ENCODE data around the gene MRPL55. TPM values are rescaled to one million over a fixed set of nuclear protein-coding genes. Genes with fewer than 3 reads are reported as not detected.

Gene MRPL55
- total and polyA plus RNA-seq, 2 of the 4 experiments (the other 2 are of a cell fraction) = 48.9 to 95.4 TPM

GRCh38 chr1:228150461-228151179, 41.5 kb upstream of the MRPL55 start (continued):
- TF ChIP-seq, protein P1, sequence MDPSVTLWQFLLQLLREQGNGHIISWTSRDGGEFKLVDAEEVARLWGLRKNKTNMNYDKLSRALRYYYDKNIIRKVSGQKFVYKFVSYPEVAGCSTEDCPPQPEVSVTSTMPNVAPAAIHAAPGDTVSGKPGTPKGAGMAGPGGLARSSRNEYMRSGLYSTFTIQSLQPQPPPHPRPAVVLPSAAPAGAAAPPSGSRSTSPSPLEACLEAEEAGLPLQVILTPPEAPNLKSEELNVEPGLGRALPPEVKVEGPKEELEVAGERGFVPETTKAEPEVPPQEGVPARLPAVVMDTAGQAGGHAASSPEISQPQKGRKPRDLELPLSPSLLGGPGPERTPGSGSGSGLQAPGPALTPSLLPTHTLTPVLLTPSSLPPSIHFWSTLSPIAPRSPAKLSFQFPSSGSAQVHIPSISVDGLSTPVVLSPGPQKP (IDR thresholded peaks at IDR 0.05; ENCODE audit: borderline replicate concordance, low read depth, low read length) = no peak
- TF ChIP-seq MAFK (IDR thresholded peaks at IDR 0.05; ENCODE audit: low read depth, low read length) = no peak

DNA sequence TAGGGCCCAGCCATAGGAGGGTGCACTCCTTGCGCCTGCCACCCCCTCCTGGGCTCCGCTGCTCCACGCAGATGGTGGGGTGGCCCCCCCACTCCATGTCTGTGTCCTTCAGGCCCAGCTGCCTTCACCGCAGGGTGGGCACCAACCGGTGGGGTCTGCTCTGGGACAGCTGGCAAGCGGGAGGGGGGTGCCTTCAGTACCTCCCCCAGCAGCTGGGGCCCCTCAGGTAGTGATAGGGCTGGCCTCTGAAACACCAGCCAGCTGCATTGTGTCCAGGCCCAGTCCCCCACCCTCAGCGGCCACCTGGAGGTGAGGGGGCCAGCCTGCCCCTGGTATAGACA, 41.0 kb upstream of the MRPL55 start:
- no peak overlapping the region for H3K23ac ChIP-seq (ENCODE audit: low read depth, low read length)
- H3K14ac ChIP-seq (replicated peaks; ENCODE audit: low read depth, low read length) = peak overlapping the region; percentile 71
- peaks cover 28% of the 10 kb centered on the region for H4K20me1 ChIP-seq (ENCODE audit: insufficient read depth, low read length)
- peak overlapping the region; percentile 53; the same call in 1 of the 2 replicates for H2AK5ac ChIP-seq (ENCODE audit: low read depth, low read length)
- peak overlapping the region; percentile 19; the same call in 1 of the 2 replicates for H2BK120ac ChIP-seq (ENCODE audit: low read depth, low read length)
- H4K91ac ChIP-seq (ENCODE audit: insufficient read depth, low read depth, low read length) = peak overlapping the region; percentile 80; the same call in 1 of the 2 replicates
- H3K9me3 ChIP-seq (ENCODE audit: control insufficient read depth, insufficient read depth, low read length) = no peaks in the 10 kb centered on the region
- 56% methylated on average over 2 of the region's 7 CpGs; no CpG with 5 or more reads in 1 of the 2 experiments for WGBS, 2 experiments (ENCODE audit: extremely low coverage in 2 of 2, insufficient read length in 1 of 2)
- peaks cover 23% of the 10 kb centered on the region for H3K4me1 ChIP-seq (ENCODE audit: control insufficient read depth, insufficient read depth, low read length)
- CTCF ChIA-PET = interaction anchor here (1.3 kb wide), 1 partner anchor 150 kb away, joined by 3 read pairs; no protein-coding TSS in a partner anchor
- no TSS peak for BruUV-seq (replicated peaks)
- H2AK9ac ChIP-seq (replicated peaks; ENCODE audit: low read depth, low read length, poor library complexity) = peak overlapping the region; percentile 95
- peak overlapping the region; percentile 24; the same call in 1 of the 2 replicates for H3K18ac ChIP-seq (ENCODE audit: low read depth, low read length)
- POLR2A ChIA-PET (ENCODE audit: unreplicated experiment) = no interaction called here
- H3K79me1 ChIP-seq (ENCODE audit: low read depth in 1 of 2, low read length in 2 of 2) = peaks cover 9 to 57% of the 10 kb centered on the region in 2 experiments
- peaks cover 11% of the 10 kb centered on the region for H3K9me1 ChIP-seq (ENCODE audit: insufficient read depth, low read length)
- in situ Hi-C loops (cut with MboI; ENCODE audit: low sequenced_read_pairs) = no loop called here
- peak overlapping the region; percentile 83 for H3K4ac ChIP-seq (ENCODE audit: low read depth, low read length)
- H2BK5ac ChIP-seq (ENCODE audit: low read depth, low read length, poor library complexity, severe bottlenecking) = peak overlapping the region; percentile 62
- H3K27ac ChIP-seq (ENCODE audit: insufficient read depth, low read length) = peak overlapping the region; percentile 74
- H3K56ac ChIP-seq (ENCODE audit: extremely low read depth, insufficient read depth, low read length) = no peak overlapping the region
- H2AFZ ChIP-seq (replicated peaks; ENCODE audit: low read length, poor library complexity) = peak overlapping the region; percentile 46
- DNase-seq = no peak
- peak; percentile 1; the same call in 1 of the 2 replicates for ATAC-seq (ENCODE audit: low read depth)
- peak overlapping the region; percentile 70 to 71; a peak in 3 of 4 replicates for H4K8ac ChIP-seq (ENCODE audit: low read depth in 2 of 2, low read length in 2 of 2)
- peak overlapping the region; percentile 64 for H3K4me2 ChIP-seq (ENCODE audit: low read depth, low read length)
- dilution Hi-C loops (cut with HindIII; ENCODE audit: low sequenced_read_pairs, unreplicated experiment) = no loop called here
- H3K36me3 ChIP-seq (ENCODE audit: control insufficient read depth, insufficient read depth, low read length) = peaks cover 10% of the 10 kb centered on the region
- H3K27me3 ChIP-seq (ENCODE audit: control insufficient read depth, insufficient read depth, low read length) = no peaks in the 10 kb centered on the region
- no peak overlapping the region for H2BK15ac ChIP-seq (ENCODE audit: low read depth, low read length)
- H3K4me3 ChIP-seq (ENCODE audit: insufficient read depth, low read depth, low read length) = no peak overlapping the region
- peak overlapping the region; percentile 16; the same call in 1 of the 2 replicates for H3K9ac ChIP-seq (ENCODE audit: low read depth, low read length)
- intact Hi-C loops (cut with micrococcal nuclease) = loop anchor here (1.0 kb wide), 1 partner anchor 10 kb away; the partner anchor contains the start of gene GUK1
- no peak overlapping the region for H2BK20ac ChIP-seq (ENCODE audit: low read depth, low read length)
- H4K5ac ChIP-seq (ENCODE audit: low read depth, low read length) = peak overlapping the region; percentile 64
- no peak for TF ChIP-seq NFE2L2 (IDR thresholded peaks at IDR 0.05; ENCODE audit: low read depth, low read length)
- no peak for TF ChIP-seq USF2 (IDR thresholded peaks at IDR 0.05; ENCODE audit: low read depth, low read length)
- no peak for TF ChIP-seq CHD1 (IDR thresholded peaks at IDR 0.05; ENCODE audit: low read depth, low read length)
- TF ChIP-seq MXI1 (IDR thresholded peaks at IDR 0.05; ENCODE audit: borderline replicate concordance, low read depth, low read length) = no peak
- no peak for TF ChIP-seq SMC3 (IDR thresholded peaks at IDR 0.05; ENCODE audit: low read depth, low read length)
- TF ChIP-seq POLR2A (IDR thresholded peaks at IDR 0.05; ENCODE audit: low read depth, low read length) = no peak
- TF ChIP-seq RAD21 (IDR thresholded peaks at IDR 0.05; ENCODE audit: low read length) = no peak
- TF ChIP-seq RCOR1 (IDR thresholded peaks at IDR 0.05; ENCODE audit: insufficient replicate concordance, low read length) = no peak
- TF ChIP-seq CTCF (conservative IDR thresholded peaks at IDR 0.05; ENCODE audit: low read depth, low read length) = no peak
- no peak for TF ChIP-seq FOS (IDR thresholded peaks at IDR 0.05; ENCODE audit: low read depth, low read length)
